COR-L47 (cell line): ENCODE results near the gene CHD2.
"Not testable (repeated sequence)": the region's sequence is repeated elsewhere in the genome, so short reads cannot be mapped to it uniquely, and the experiment has no call there.

Experiments used
- DNase-seq: peaks from one replicate; lab custom pipeline; 2025; lab: John Stamatoyannopoulos, UW

CHD2 gene

DNA sequence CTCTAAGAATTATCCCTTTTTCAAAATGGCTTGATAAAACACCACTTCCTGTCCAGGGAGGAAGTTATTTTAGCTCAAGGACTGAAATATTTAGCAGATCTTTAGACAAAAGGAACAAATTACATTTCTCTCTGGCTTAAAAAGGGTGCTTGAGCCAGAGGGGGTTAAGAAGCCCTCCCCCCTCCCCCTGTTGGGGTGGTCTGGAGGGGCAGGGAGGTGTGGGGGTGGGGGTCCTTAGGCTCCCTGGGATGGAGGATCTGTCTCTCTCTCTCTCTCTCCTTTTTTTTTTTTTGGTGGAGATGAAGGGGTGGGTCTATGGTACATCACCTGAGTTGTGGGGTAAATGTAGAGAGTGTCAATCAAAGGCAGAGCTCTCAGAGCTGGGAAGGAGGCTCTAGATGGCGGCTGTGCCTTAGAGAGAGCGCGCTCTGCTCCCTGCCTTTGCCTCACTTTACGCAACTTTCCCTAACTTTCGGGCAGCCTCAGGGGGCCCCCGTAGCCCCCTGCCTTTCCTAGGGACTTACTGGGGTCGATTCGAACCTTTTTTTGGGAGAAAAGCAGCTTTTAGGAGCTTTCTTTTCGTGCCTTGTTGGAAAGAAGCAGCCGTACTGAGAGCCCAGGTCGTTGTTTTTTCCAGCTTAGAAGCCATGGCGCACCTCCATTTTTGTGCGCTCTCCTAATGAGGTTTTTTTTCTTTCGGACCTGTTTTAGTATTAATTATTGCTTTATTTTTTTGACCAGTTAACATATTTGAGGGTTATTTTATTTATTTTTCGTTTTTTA, at the start of gene CHD2:
TSS of gene CHD2 (plus strand) at position 377 of the 783 bp plus-strand sequence. CDS start 914 bp downstream, outside the sequence.
- peak; percentile 69 for DNase-seq

GRCh38 chr15:92853222-92853621, 46.9 kb upstream of the CHD2 start:
- DNase-seq, result no peak

- DNase-seq, result no peak
Observed at GRCh38 chr15:92861742-92862141, 38.4 kb upstream of the CHD2 start.

DNA sequence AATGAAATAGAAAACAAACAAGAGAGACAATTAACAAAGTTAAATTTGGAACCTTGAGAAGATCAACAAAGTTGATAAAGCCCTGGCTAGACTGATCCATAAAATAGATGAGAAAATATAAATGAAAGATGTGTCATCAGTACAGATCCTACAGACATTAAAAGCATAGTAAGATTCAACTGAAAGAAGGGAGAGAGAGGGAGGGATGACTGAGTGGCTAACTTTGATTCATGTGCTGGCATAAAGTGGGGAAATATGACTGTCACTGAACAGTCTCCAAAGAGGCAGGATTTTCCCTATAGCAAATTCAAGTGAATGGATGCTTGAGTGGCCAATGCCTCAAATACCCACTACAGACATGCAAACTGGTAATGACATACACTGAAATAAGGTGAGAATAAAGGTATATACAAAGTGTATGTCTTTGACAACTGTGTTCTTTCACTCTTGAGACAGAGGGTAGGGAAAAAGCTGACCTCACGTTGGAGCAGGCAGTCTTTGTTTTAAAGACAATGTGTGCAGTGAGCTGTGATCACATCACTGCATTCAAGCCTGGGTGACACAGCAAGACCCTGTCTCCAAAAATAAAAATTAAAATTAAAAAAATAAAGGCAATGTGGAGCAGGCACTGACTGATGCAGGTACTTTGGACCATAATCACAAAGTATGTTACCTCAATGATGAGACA, 35.9 kb upstream of the CHD2 start:
- DNase-seq, result no peak

- no peak for DNase-seq
Observed at GRCh38 chr15:92869263-92869940, 30.7 kb upstream of the CHD2 start.

GRCh38 chr15:92870010-92870591, 30.0 kb upstream of the CHD2 start:
- DNase-seq, result no peak

- DNase-seq, result not testable (repeated sequence)
Observed at GRCh38 chr15:92872967-92873366, 27.2 kb upstream of the CHD2 start.

GRCh38 chr15:92877000-92877399, 23.1 kb upstream of the CHD2 start:
- no peak for DNase-seq

- DNase-seq, result no peak
Observed at GRCh38 chr15:92877416-92877815, 22.7 kb upstream of the CHD2 start.

- DNase-seq, result no peak
Observed at GRCh38 chr15:92878593-92879053, 21.5 kb upstream of the CHD2 start.

DNA sequence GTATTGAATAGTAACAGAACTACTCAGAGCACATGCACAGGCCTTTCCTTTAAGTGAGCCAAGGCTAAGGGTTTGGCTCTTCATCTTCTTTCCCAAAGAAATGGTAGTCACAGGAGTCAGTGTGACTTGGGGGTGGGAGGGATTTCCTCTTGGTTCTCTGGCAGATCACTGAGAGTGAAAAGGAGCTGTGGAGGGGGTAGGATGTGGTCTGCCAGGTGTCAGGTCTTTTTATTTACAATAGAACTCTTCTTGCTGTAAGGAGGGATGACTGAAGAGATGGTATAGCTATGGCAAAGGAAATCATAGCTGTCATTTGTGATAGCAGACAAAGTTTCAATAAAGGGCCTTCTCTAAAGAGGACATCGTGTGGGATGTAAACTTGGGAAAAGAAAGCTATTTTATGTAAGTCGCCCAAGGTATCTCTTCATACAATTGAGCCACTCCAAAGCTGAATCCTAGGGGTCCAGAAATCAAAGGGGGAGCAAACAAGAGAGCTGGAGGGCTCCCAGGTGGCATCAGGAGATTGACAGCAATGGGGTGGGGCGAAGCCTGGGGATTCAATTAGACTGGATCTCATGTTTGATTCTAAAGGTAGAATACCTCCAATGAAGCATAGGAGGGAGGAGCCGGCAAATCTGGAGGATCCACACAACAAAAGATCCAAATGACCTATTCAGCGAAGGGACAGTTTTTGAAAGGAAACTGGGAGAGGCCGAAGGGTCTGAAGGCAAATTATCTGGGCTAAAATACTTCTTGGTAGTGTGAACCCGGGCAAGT, 20.0 kb upstream of the CHD2 start:
- no peak for DNase-seq

DNA sequence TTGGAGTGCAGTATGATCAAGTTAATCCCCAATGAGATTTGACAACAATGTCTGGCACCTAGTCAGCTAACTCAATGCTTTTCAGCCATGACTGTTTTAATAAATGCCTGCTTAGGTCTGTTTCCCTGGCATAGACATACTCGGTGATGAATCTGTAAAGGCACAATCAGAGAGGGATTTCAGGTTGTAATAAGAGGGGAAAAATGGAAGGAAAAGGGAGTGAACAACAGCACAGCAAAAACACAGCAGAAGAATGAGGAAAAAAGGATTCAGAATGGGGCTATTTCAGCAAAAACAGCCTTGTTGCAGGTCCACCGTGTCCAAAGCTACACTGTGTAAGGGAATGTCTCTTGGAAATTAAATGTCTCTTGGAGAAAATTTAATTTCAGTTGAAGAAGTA, 19.3 kb upstream of the CHD2 start:
- DNase-seq, result no peak

- no peak for DNase-seq
Observed at GRCh38 chr15:92881211-92881754, 18.8 kb upstream of the CHD2 start.

DNA sequence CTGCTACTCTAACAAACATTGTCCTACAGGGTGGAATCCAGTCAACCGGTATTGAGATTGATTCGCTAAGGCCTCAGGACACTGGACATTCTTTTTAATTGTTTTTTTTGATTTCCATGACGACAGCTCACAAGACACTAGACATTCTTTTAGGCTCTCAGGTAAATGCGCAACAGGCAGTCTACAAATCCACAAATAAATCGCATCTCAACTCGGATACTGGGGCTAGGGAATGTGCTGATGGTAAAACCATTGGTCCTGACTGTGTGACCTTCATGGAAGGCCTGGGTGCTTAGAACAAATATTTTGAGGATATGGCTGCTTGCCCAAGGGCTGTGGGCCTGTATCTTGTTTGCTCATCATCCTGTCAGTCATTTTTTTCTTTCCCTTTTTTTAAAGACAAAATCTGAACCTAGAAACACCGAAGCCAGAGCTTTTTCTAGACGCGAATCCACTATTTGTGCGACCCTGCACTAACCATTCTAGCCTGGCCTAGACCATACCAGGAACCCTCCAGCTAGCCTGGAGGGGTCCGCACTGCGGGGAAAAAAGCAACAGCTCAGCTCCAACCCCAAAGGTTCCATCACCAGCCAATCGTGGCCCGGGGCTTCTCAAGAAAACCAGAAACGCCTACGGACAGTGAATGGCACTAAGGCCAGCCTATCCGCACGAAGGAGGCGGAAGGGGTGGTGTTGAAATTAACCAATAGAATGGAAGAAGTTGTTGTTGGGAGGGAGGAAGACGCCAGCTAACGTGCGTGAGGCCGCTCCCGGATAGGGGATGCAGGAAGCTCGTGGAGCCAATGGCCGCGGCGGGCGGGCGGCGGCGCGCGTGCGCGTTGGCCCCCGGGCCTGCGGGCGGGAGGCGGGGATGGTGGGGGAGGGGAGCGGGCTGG, 18.1 kb upstream of the CHD2 start:
- peak; percentile 98 for DNase-seq

DNA sequence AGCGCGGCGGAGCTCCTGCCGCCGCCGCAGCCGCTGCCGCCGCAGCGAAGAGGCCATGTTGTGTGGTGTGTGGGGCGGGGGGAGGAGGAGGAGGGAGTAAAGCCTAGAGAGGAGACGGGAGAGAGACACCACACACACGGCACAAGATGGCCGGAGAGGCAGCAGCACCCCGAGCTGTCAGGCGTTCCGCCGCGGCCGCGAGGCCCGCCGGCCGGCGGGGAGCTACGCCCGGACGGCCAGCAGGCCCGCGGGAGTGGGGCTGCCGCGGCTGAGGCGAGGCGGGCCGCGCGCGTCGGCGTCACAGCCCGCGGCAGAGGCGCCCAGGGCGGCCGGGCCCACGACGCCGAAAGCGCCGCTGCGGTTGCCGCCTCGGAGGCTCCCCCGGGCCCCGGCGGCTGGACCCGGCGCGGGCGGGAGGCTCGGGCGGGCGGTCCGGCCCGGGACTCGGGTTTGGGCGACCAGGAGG, 17.4 kb upstream of the CHD2 start:
- DNase-seq, result no peak

- no peak for DNase-seq
Observed at GRCh38 chr15:92883163-92883875, 16.8 kb upstream of the CHD2 start.

GRCh38 chr15:92883876-92884435, 16.2 kb upstream of the CHD2 start:
- no peak for DNase-seq

DNA sequence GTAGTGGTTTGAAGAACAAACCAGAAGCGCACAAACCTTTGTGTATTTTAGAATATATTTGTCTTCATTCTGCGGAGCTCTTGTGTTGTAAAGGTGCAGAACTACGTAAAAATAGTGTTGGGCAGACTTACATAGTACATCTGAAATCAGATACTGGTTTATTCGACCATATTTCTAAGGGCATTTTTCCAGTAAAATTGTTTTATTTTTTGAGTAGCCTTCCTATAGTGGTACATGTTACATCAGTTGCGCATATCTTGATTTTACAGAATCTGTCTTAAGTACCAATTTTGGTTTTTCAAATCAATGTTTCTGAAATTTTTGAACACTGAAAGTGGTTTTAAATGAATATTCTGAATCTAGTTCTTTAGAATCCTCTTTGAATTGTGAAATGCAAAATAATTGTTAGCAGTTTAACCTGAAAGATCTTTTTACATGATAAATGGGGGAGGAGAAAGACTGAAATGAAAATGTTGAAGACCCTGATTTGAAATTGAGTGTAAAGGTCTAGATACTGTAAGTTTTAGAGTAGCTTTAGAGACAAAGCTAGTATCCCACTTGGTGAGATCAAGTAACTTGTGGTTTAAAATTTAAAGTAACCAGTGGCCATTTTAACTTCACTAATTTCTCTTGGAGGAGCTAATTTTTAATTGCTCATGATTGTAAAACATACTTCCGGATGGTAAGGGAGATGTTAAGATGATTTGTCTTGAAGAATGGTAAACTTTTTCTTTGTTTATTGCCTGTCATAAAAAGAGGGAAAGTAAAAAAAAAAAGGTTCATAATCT, 15.5 kb upstream of the CHD2 start:
- DNase-seq, result no peak
